Measurements from ENCODE around the gene CTNNA2. TPM values are rescaled to one million over a fixed set of nuclear protein-coding genes. Genes with fewer than 3 reads are reported as not detected.

CTNNA2 gene
- total RNA-seq, 2 donors from 2014 or later, result not detected

GRCh38 chr2:79711098-79711497, 198.2 kb downstream of the CTNNA2 start:
- H3K9me3 ChIP-seq, result no peaks in the 10 kb centered on the region
- H3K36me3 ChIP-seq, result no peaks in the 10 kb centered on the region
- H3K27ac ChIP-seq, result no peak overlapping the region
- H3K27me3 ChIP-seq, result no peaks in the 10 kb centered on the region
- H3K4me1 ChIP-seq, result no peaks in the 10 kb centered on the region
- DNase-seq (ENCODE audit: low spot score), result no peak
- H3K4me3 ChIP-seq, result no peak overlapping the region
- TF ChIP-seq CTCF (IDR thresholded peaks at IDR 0.05), result no peak

- Histone ChIP-seq H3K36me3 (no peaks in the 10 kb centered on the region), H3K27ac (no peak overlapping the region), H3K9me3 (no peaks in the 10 kb centered on the region), H3K4me1 (no peaks in the 10 kb centered on the region), H3K4me3 (no peak overlapping the region), H3K27me3 (no peaks in the 10 kb centered on the region)
- no peak for TF ChIP-seq CTCF (IDR thresholded peaks at IDR 0.05)
- no peak for DNase-seq (ENCODE audit: low spot score)
Observed at GRCh38 chr2:79713131-79713785, 200.4 kb downstream of the CTNNA2 start.

DNA sequence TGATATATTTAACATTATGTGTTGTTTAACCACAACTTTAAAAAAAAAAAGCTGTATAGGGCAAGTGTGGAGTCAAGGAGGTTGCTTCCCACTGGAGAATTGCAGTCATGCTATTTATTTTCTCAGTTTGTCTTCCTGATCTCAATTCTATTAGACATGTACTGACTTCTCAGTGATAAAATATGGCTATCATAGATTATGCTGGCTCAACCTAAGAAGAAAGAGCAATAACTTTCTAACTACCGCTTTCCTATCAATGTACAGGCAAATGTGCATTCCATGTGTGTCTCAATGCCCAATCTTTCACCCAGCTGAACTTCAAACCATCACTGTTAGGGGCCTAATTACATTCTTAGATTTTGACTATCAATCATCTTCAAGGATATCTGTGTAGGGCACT, 201.4 kb downstream of the CTNNA2 start:
- Histone ChIP-seq H3K27me3 (no peaks in the 10 kb centered on the region), H3K36me3 (no peaks in the 10 kb centered on the region), H3K4me3 (no peak overlapping the region), H3K4me1 (no peaks in the 10 kb centered on the region), H3K27ac (no peak overlapping the region), H3K9me3 (no peaks in the 10 kb centered on the region)
- no peak for TF ChIP-seq CTCF (IDR thresholded peaks at IDR 0.05)
- no peak for DNase-seq (ENCODE audit: low spot score)

DNA sequence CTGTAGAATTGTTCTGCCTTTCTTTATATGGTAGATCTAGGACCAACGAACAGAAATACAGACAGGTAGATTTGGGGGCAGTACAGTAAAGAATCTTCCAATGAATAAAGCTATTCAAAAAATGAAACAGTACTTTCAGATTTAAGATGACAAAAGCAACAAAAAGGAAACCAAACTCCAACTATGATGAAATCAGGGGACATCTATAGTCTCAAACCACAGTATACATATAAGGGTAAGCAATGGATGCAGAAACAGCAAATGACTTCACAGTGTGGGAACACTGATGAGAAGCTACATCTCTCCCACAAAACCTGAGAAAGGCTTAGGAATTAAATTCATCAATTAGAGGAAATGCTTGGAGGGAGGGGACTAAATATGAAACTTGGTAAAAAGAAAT, 202.5 kb downstream of the CTNNA2 start:
- no peak for DNase-seq (ENCODE audit: low spot score)
- no peaks in the 10 kb centered on the region for H3K4me1 ChIP-seq
- no peaks in the 10 kb centered on the region for H3K9me3 ChIP-seq
- H3K36me3 ChIP-seq, result no peaks in the 10 kb centered on the region
- H3K27ac ChIP-seq, result no peak overlapping the region
- no peak for TF ChIP-seq CTCF (IDR thresholded peaks at IDR 0.05)
- no peaks in the 10 kb centered on the region for H3K27me3 ChIP-seq
- H3K4me3 ChIP-seq, result no peak overlapping the region

DNA sequence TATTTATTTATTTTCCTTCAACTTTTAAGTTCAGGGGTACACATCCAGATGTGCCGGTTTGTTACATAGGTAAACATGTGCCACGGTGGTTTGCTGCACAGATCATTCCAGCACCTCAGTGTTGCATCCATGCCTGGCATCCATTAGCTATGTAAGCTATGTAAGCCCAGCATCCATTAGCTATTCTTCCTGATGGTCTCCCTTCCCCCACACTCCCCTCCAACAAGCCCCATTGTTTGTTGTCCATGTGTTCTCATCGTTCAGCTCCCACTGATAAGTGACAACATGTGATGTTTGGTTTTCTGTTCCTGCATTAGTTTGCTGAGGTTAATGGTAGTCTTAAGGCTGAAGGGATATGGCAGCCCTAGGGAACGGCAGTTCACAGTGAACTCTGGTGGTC, 203.4 kb downstream of the CTNNA2 start:
- Histone ChIP-seq H3K4me3 (no peak overlapping the region), H3K9me3 (no peaks in the 10 kb centered on the region), H3K27me3 (no peaks in the 10 kb centered on the region), H3K36me3 (no peaks in the 10 kb centered on the region), H3K27ac (no peak overlapping the region), H3K4me1 (no peaks in the 10 kb centered on the region)
- no peak for DNase-seq (ENCODE audit: low spot score)
- TF ChIP-seq CTCF (IDR thresholded peaks at IDR 0.05), result no peak

DNA sequence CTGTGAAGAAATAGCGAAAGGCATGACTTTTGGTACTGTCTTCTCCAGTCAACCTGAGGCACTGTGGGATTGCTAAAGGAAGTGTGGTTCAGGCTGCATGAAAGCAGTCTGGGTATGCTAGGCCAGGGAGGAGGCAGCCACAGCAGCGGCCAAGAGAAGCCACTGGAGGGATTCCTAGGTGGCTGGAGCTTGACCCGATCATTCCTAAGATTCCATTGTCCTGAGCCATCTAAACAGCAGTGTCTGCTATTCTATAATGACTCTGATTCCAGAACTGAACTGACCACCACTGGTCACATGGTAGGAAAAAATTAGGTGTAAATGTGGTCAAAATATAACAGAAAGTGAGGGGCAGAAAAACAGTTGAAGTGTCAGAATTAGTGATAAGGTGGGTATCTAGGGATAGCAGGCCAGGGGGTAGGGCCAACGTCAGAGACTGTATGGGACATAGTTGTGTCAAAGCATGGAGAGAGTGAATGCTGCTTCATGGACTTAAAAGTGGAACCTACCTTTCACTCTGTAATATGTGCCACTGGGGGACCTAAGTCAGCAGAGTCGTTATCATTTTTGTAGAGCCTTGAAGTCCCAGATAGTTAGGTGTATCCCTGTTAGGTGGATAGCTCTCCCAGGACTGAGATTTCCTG, 204.6 kb downstream of the CTNNA2 start:
- no peaks in the 10 kb centered on the region for H3K27me3 ChIP-seq
- no peaks in the 10 kb centered on the region for H3K9me3 ChIP-seq
- TF ChIP-seq CTCF (IDR thresholded peaks at IDR 0.05), result no peak

More for the DNA sequence above, 204.6 kb downstream of the CTNNA2 start:
- Histone ChIP-seq H3K4me1 (no peaks in the 10 kb centered on the region), H3K4me3 (no peak overlapping the region), H3K36me3 (no peaks in the 10 kb centered on the region), H3K27ac (no peak overlapping the region)
- DNase-seq (ENCODE audit: low spot score), result no peak

Data from right atrium auricular region (tissue), 2 donors.